Spleen (tissue), 7 donors: ENCODE measurements around the gene TADA1.
"Not testable (repeated sequence)": the region's sequence is repeated elsewhere in the genome, so short reads cannot be mapped to it uniquely, and the experiment has no call there.

Experiments
- CTCF ChIP-seq, 11 experiments: fragments of 200-600 bp in 7 of 11; fragments of 450-650 bp in 4 of 11; sonication (generic) in 4 of 11; IDR thresholded peaks in 8 of 11; conservative IDR thresholded peaks in 3 of 11; 1 replicate in 7 of 11; 2 replicates in 4 of 11; pipeline versions ENCODE4 v1.4.0 to v1.8.0; 2016 to 2021; ENCODE audit warnings: antibody characterized with exemption in 11 of 11, inconsistent platforms in 4 of 11, mild to moderate bottlenecking in 1 of 11
- POLR2A ChIP-seq, 3 donors: fragments of 450-650 bp; IDR thresholded peaks; one replicate each; pipeline ENCODE4 v1.5.1; 2017; ENCODE audit warnings: antibody characterized with exemption in 3 of 3, mild to moderate bottlenecking in 1 of 3
- donor health status: DM: no; HTN: no; CAD: no; lungs with moderate emphysema.
- donor health status: DM: no; HTN: no; CAD: no.
- donor health status: DM: no; HTN: no; CAD: no.

DNA sequence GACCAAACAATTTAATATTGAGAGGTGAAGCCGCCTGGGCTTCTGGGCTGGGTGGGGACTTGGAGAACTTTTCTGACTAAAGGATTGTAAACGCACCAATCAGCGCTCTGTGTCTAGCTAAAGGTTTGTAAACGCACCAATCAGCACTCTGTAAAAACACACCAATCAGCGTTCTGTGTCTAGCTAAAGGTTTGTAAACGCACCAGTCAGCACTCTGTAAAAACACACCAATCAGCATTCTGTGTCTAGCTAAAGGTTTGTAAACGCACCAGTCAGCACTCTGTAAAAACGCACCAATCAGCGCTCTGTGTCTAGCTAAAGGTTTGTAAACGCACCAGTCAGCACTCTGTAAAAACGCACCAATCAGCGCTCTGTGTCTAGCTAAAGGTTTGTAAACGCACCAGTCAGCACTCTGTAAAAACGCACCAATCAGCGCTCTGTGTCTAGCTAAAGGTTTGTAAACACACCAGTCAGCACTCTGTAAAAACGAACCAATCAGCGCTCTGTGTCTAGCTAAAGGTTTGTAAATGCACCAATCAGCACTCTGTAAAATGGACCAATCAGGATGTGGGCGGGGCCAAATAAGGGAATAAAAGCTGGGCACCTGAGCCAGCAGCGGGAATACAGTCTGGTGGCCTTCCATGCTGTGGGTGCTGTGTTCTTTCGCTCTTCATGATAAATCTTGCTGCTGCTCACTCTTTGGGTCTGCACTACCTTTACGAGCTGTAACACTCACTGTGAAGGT, 2.3 kb upstream of the TADA1 start:
- not testable (repeated sequence) for TF ChIP-seq POLR2A (IDR thresholded peaks at IDR 0.05); CTCF (IDR thresholded peaks at IDR 0.05 in 8 of 11, conservative IDR thresholded peaks at IDR 0.05 in 3 of 11)
